Muscle layer of duodenum (tissue), 2 donors: Measurements from ENCODE around the gene RFESD.
"Not testable (repeated sequence)": the region's sequence is repeated elsewhere in the genome, so short reads cannot be mapped to it uniquely, and the experiment has no call there.

Experiments used
- H3K27ac ChIP-seq: one replicate; pipeline ENCODE4 v1.7.0; 2013; ENCODE audit warnings: mild to moderate bottlenecking, low read length
- H3K27me3 ChIP-seq: one replicate; pipeline ENCODE4 v1.7.0; 2013; ENCODE audit warnings: low read depth, mild to moderate bottlenecking, control low read depth, low read length
- H3K36me3 ChIP-seq, 2 donors: one replicate each; pipeline ENCODE4 v1.7.0; 2013; ENCODE audit warnings: low read length in 2 of 2, control low read depth in 1 of 2, mild to moderate bottlenecking in 1 of 2; ENCODE audit not compliant: insufficient read depth in 2 of 2, control insufficient read depth in 1 of 2
- H3K4me1 ChIP-seq, 2 donors: one replicate each; pipeline ENCODE4 v1.7.0; 2013; ENCODE audit warnings: low read length in 2 of 2, mild to moderate bottlenecking in 2 of 2, control low read depth in 1 of 2, moderate library complexity in 1 of 2; ENCODE audit not compliant: insufficient read depth in 2 of 2, control insufficient read depth in 1 of 2
- H3K4me3 ChIP-seq, 2 donors: one replicate each; pipeline ENCODE4 v1.7.0; 2013; ENCODE audit warnings: low read length in 2 of 2, low read depth in 1 of 2, mild to moderate bottlenecking in 1 of 2
- H3K9me3 ChIP-seq, 2 donors: one replicate each; pipeline ENCODE4 v1.7.0; 2013; ENCODE audit warnings: low read length in 2 of 2, control low read depth in 1 of 2, mild to moderate bottlenecking in 1 of 2; ENCODE audit not compliant: control insufficient read depth in 1 of 2
- donor health status: healthy.

RFESD gene

GRCh38 chr5:95697781-95698681 lies 51.5 kb downstream of the RFESD start:
- Histone ChIP-seq H3K4me3 (no peak overlapping the region), H3K27me3 (no peaks in the 10 kb centered on the region), H3K36me3 (no peaks in the 10 kb centered on the region), H3K27ac (no peak overlapping the region), H3K9me3 (no peaks in the 10 kb centered on the region), H3K4me1 (no peaks in the 10 kb centered on the region)

DNA sequence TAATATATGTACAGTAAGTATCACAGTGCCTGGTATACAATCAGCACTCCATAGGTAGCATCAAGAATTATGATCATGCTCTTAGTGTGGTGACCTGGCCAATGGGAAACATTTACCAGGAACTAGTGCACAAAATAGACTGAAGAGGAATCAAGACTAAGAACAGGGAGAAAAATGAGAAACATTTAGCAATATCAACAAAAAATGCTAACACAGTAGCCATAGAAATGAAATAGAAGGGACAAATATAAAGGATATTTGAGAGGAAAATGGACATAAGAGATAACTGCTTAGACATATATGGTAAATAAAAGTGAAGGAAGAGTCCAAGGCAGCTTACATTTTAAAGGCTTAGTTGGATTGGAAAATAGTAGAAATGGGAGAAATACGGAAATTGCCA lies 52.8 kb downstream of the RFESD start:
- Histone ChIP-seq H3K27me3 (no peaks in the 10 kb centered on the region), H3K36me3 (no peaks in the 10 kb centered on the region), H3K27ac (no peak overlapping the region), H3K4me3 (no peak overlapping the region), H3K9me3 (no peaks in the 10 kb centered on the region), H3K4me1 (no peaks in the 10 kb centered on the region)

DNA sequence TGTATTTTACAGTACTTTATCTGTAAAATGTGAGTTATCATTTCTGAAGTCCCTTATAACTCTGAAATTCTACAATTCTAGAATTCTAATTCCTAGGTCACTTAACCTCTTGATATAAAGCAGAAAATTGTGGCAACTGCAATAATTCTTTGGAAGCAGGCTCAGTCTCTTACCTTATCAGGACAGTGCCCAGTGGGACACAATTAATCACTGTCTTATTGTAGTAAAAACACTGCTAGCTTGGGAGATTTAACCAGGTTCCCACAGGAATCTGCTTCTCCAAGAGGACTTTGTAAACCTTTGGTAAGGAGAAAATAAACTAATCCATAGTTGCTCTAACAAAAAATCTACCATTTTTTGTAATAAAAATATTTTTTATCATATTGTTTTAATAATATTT lies 54.5 kb downstream of the RFESD start:
- Histone ChIP-seq H3K4me1 (no peaks in the 10 kb centered on the region), H3K27ac (no peak overlapping the region), H3K9me3 (no peaks in the 10 kb centered on the region), H3K36me3 (no peaks in the 10 kb centered on the region), H3K27me3 (no peaks in the 10 kb centered on the region), H3K4me3 (no peak overlapping the region)

GRCh38 chr5:95704150-95704549 lies 57.6 kb downstream of the RFESD start:
- Histone ChIP-seq H3K9me3 (no peaks in the 10 kb centered on the region), H3K4me1 (no peaks in the 10 kb centered on the region), H3K27me3 (no peaks in the 10 kb centered on the region), H3K4me3 (no peak overlapping the region), H3K27ac (no peak overlapping the region), H3K36me3 (no peaks in the 10 kb centered on the region)

GRCh38 chr5:95706196-95706595 lies 59.6 kb downstream of the RFESD start:
- not testable (repeated sequence) for H3K4me1 ChIP-seq, H3K27me3 ChIP-seq, H3K27ac ChIP-seq, H3K36me3 ChIP-seq, H3K9me3 ChIP-seq, H3K4me3 ChIP-seq

DNA sequence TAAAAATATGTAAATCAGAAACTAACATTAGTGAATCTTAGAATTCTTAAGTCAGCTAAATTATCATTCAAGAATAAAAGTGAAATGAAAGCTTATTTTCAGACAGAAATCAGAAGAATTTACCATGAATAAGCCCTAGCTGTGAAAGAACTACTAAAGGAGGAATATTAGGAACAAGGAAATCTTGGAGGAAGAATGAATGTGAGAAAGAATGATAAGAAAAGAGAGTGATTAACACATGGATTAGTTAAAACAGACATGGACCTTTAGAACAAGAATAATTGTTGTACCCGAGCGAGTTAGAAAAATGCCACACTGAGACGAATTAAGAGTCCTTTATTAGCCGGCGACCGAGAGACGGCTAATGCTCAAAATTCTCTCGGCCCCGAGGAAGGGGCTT lies 60.5 kb downstream of the RFESD start:
- Histone ChIP-seq H3K27me3 (no peaks in the 10 kb centered on the region), H3K27ac (no peak overlapping the region), H3K36me3 (no peaks in the 10 kb centered on the region), H3K4me1 (no peaks in the 10 kb centered on the region), H3K9me3 (no peaks in the 10 kb centered on the region), H3K4me3 (no peak overlapping the region)
